Panc1 (cell line): ENCODE measurements around the gene EXPH5.

Experiments used
- CTCF ChIP-seq: fragments of 450-650 bp; IDR thresholded peaks from 2 replicates; pipeline ENCODE4 v1.5.1; 2017; ENCODE audit warnings: mild to moderate bottlenecking
- POLR2AphosphoS5 ChIP-seq: IDR thresholded peaks from 2 replicates; pipeline ENCODE4 v1.6.1; 2012; ENCODE audit warnings: mild to moderate bottlenecking, low read depth, low read length, moderate library complexity
- REST ChIP-seq, 2 experiments: IDR thresholded peaks; 2 replicates each; pipeline ENCODE4 v1.6.1; 2011 to 2012; ENCODE audit warnings: low read depth in 2 of 2, control low read depth in 1 of 2, low read length in 1 of 2, mild to moderate bottlenecking in 1 of 2, moderate library complexity in 1 of 2; ENCODE audit not compliant: insufficient read depth in 1 of 2
- SIN3A ChIP-seq: IDR thresholded peaks from 2 replicates; pipeline ENCODE4 v1.6.1; 2012; ENCODE audit warnings: low read depth, mild to moderate bottlenecking, low read length, moderate library complexity, borderline replicate concordance; ENCODE audit not compliant: insufficient read depth
- TCF7L2 ChIP-seq: IDR thresholded peaks from 2 replicates; pipeline ENCODE4 v1.6.1; 2011; ENCODE audit warnings: mild to moderate bottlenecking, low read depth, low read length, inconsistent platforms

DNA sequence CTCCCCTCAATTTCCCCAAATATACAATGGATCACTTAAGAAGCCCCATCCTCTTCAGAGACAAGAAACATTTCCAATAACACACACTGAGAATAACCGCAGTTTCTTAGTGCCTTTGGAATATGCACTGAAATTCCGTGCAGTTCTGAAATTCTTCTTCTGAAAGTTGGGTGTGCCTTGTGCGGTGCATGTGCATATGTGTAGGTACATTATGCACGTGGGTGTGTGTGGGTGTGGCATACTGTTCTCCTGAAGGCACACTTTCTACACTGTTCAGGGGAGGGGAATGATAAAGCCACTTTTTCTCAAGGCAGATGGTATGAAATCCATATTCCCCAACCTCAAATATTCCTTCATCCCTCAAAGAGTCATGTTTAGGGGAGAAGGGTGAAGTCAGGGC lies 1.7 kb downstream of the EXPH5 start:
- TF ChIP-seq CTCF: 0 out of 2 replicates have a peak, but pooled peaks have one; percentile 7
- no peak for TF ChIP-seq REST (IDR thresholded peaks at IDR 0.05; ENCODE audit: insufficient read depth in 1 of 2, low read depth in 2 of 2, low read length in 1 of 2)
- TF ChIP-seq SIN3A: no peak
- TF ChIP-seq TCF7L2: no peak
- no peak for TF ChIP-seq POLR2AphosphoS5
